CD4-positive, alpha-beta T cell treated with Interleukin-15 for 1 hour (primary cell): ENCODE results near the gene ZNF611.
"Not testable (repeated sequence)": the region's sequence is repeated elsewhere in the genome, so short reads cannot be mapped to it uniquely, and the experiment has no call there.

Source experiments
- DNase-seq: peaks from one replicate; pipeline ENCODE4 v3.0.0-alpha.2; 2020

Gene ZNF611

GRCh38 chr19:52715902-52716301, 18.9 kb downstream of the ZNF611 start:
- DNase-seq: peak; percentile 50

DNA sequence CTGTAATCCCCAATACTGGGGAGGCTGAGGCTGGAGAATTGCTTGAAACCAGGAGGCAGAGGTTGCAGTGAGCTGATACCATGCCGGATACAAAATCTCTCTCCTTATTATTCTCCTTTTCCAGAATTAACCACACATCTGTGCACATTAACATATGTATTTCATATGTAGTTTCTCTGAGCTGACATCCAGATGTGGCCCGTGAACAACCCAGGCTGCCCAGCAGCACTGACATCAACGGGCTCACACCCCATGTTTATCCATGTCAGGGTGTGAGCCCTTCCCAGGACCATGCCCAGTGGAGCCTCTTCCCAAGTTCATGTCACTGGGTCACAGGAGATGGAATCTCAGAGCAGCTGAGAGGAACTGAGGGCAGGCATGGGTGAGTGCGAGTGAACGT, 19.5 kb downstream of the ZNF611 start:
- not testable (repeated sequence) for DNase-seq

DNA sequence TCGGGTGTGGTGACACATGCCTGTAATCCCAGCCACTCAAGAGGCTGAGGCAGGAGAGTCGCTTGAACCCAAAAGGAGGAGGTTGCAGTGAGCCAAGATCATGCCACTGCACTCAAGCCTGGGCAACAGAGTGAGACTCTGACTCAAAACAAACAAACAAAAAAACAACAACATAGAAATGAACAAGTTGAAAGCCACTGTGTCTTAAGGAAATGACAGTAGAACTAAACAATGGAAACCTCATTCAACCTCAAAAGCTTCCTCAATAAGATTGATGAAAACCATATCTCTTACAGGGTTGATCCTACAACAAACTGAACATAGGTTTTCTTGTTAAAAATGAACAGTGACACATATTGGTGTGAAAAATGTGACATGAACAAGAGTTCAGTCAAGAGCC, 21.8 kb downstream of the ZNF611 start:
- DNase-seq: not testable (repeated sequence)

- not testable (repeated sequence) for DNase-seq
These were observed 23.2 kb downstream of the ZNF611 start for GRCh38 chr19:52711661-52712060.

DNA sequence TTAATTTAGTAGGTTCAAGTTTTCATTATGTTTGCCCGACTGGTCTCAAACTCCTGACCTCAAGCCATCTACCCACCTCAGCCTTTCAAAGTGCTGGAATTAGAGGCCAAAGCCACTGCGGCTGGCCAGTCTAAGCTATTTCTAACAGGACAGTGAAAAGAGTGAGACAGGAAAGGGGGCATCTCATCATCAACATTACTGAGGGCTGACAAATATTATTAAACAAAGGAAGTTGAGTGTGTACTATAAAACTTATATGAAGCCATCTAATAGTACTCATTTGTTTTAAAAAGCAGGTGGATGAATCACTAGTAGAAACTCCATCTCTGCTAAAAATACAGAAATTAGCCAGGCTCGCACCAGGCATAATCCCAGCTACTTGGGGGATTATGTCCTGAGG, 24.3 kb downstream of the ZNF611 start:
- DNase-seq: no peak

DNA sequence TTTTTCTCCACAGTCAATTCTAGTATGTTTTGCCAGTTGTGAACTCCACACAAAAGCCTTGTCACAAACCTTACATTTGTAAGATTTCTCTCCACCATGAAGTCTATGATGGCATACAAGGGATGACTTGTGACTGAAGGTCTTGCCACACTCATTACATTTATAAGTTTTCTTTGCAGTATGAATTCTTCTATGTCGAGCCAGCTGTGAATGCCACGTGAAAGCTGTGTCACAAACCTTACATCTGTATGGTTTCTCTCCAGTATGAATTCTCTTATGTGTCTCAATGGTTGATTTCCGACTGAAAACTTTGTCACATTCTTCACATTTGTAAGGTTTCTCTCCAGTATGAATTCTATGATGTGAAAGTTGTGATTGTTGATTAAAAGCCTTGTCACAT, 29.2 kb downstream of the ZNF611 start:
- not testable (repeated sequence) for DNase-seq

DNA sequence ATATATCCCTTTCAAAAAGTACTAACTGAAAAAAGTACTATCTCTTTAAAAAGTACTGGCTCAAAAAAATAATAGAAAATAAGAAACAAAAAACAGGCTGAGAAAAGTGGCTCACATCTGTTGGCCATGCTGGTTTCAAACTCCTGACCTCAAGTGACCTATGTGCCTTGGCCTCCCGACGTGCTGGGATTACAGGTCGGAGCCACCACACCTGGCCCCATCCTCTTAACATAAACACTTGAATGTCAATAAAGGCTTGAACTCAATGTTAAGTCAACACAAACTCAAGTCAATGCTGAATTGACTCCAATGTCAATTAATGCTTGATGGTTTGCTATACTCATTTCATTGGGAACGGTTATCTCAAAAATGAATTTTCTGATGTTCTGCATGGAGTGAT, 30.9 kb downstream of the ZNF611 start:
- DNase-seq: no peak

GRCh38 chr19:52700673-52701072, 34.2 kb downstream of the ZNF611 start:
- DNase-seq: no peak

DNA sequence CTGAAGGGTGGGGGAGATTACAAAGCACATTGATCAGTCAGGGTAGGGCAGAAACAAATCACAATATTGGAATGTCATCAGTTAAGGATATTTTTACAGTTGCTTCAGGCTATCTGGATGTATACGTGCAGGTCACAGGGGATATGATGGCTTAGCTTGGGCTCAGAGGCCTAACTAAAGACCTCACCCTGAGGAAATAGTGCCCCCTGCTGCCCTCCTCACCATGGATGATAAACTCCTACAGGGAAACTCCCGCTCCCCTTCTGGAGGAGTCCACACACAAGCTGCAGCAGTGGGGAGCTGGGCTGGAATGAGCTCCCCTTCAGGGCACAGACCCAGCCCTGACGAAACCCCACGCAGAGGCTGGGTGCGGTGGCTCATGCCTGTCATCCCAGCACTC, 35.3 kb downstream of the ZNF611 start:
- not testable (repeated sequence) for DNase-seq

GRCh38 chr19:52695996-52696395, 38.8 kb downstream of the ZNF611 start:
- DNase-seq: no peak

DNA sequence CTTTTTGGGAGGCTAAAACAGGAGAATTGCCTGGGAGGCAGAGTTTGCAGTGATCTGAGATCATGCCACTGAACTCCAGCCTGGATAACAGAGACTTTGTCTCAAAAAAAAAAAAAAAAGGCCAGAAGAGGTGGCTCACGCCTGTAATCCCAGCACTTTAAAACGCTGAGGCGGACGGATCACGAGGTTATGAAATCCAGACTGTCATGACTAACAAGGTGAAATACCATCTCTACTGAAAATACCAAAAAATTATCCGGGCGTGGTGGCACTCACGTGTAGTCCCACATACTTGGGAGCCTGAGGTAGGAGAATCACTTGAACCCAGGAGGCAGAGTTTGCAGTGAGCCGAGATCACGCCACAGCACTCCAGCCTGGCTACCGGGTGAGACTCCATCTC, 39.9 kb downstream of the ZNF611 start:
- DNase-seq: no peak

DNA sequence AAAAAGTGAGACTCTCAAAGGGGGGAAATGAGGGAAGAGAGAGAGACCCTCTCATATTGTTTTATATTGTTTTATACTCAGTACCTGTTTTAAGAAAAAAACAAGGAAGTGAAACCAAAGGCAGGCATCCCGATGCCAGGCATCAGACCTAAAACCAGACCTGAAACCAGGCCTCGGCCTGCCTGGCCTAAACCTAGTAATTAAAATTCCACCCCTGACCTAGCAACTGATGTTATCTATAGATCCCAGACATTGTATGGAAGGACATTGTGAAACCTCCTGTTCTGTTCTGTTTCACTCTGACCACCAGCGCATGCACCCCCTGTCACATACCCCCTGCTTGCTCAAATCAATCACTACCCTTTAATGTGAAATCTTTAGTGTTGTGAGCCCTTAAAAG, 40.6 kb downstream of the ZNF611 start:
- DNase-seq: not testable (repeated sequence)

- no peak for DNase-seq
These were observed 42.3 kb downstream of the ZNF611 start for GRCh38 chr19:52692431-52693008.

DNA sequence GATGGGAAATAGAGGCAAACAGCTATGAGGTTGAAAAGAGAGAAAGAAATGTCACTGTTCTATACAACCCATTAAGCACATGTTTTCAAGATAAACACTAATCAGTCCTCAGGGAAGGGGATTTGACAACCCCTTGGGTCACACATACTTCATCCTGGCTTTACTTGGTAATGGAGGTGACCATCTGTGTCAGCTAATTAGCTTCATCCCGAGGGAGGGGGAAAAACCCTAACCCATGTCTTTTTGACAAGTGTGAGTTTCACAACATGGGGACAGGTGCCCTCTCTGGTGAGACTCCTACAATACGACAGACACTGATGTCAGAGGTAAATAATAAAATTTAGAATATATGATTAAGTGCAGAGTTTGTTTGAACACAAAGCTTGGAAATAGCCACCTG, 43.1 kb downstream of the ZNF611 start:
- no peak for DNase-seq

DNA sequence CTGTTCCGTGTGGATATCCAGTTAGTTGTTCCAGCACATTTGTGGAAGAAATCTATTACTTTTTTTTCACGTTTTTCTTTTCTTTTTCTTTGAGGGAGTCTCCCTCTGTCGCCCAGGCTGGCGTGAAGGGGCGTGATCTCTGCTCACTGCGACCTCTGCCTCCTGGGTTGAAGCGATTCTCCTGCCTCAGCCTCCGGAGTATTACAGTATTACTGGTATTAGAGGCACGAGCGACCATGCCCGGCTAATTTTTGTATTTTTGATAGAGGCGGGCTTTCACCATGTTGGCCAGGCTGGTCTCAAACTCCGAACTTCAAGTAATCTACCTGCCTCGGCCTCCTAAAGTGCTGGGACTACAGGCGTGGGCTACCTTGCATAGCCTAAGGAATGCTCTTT, 43.6 kb downstream of the ZNF611 start:
- no peak for DNase-seq

DNA sequence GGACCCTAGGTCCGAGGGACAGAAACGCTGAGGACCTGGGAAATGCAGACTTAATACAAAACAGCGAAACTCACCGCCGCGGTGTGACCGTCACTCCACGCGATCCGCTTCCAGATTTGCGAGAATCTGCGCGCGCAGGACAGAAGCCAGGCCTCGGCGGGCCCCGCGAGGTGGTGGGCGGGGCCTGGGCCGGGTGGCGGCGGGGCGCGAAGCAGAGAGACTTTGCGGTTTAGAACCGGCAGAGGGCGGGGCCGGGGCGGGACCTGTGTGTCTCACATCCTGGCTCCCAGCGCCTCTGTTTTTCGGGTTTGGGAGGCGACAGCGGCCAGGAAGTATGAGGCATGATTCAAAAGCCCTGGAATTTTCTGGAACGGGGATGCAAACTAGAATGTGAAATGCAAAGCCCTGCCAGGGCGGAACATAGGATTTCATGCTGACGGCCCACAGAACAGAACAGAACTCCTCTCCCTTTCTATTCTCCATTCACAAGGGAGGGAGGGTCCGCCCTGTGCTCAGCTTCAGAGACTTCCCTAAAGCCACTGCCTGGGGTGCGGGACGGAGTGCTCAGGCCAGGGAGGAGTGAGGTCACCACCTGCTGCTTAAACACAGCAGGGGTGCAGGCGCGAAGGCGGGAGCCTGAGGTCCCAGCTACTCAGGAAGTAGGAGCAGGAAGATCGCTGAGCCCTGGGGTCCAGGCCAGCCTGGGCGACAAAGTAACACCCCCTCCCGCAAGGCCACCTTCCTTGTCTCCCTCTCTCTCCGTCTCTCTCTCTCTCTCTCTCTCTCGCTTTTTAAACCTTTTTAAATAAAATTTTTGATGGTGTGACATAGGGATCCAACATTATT, 44.3 kb downstream of the ZNF611 start:
- DNase-seq: peak; percentile 90

GRCh38 chr19:52689843-52690368, 44.9 kb downstream of the ZNF611 start:
- no peak for DNase-seq

DNA sequence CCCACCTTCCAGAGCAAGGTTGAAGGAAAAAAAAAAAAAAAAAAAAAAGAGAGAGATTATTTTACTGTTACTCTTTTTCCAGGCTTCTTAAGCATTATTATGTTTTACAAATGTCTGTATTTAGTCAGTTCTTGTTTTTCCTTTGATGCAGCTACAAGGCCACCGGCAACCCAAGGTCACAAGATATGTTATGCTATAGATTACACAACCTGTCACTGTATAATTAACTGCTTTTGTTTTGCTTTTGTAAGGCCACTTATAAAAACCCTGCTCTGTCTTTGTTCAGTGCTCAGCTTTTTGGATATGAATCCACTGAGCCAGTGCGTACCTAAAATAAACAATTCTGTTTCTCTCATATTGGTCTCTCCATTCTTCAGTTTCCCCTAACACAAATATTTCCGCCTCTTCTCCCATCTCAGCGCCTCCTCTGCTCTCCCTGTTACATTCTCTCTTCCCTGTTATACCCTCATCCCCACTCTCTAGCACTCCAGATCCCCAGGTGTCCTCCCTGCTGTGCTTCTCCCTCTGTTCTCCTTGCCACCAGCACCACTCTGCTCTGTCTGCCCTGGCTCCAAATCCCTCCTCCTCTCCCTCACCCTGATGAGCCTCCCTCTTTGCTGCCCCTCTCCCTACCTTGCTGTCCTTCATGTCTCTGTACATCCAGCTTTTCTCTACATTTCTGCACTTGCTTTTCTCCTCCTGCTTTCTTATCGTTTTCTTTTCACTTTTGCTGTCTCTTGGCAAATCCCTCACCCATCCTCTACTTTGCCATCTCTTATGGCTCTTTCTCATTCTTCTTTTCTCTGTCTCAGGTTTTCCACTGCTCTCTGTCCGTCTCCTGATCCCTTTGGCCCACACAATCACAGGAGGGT, 45.7 kb downstream of the ZNF611 start:
- DNase-seq: not testable (repeated sequence)

- DNase-seq: no peak
These were observed 46.5 kb downstream of the ZNF611 start for GRCh38 chr19:52688335-52688734.

DNA sequence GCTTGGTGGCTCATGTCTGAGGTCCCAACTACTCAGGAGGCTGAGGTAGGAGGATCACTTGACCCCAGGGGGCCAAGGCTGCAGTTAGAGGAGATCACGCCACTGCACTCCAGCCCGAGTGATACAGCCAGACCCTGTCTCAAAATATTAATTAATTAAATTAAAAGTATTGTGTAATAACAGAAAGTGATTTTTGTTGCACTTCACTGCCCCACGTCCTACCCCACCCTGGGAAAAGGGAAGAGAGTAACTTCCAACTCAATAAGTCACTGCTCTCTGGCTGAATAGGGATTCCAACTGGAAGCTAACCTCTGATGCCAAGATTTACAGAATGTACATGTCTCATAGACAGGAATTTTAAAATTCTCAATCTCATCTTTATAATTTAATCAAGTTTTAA, 47.2 kb downstream of the ZNF611 start:
- DNase-seq: no peak

DNA sequence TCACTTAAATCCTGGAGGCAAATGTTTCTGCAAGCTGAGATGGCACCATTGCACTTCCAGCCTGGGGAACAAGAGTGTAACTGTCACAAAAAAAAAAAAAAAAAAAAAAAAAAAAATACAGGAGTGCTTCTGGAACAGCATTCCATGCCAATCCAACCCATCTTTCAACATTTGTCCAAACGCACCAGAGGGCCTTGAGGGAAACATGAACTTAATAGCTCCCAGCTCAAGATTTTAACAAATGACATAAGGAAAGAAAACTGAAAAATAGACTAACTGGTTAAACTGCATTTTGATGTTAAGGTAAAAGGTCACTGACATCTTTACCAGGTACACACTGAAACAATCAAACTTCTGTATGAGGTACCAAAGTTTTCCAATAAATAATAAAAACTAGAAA, 49.0 kb downstream of the ZNF611 start:
- DNase-seq: no peak

DNA sequence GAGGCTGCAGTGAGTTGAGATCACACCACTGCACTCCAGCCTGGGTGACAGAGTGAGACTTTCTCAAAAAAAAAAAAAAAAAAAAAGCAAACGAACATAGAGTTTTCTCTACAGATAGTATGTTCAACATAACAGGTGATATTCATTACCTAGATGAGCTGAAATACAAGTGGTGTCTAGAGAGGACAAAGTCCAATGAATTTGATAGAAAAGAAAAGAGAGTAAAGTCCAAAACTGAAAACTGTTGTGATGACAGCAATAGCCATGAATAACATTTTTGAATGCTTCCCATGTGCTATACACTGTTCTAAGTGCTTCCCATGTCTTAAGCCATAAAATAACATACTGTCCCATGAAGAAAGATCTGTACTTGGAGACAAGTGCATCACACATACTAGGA, 53.6 kb downstream of the ZNF611 start:
- not testable (repeated sequence) for DNase-seq

DNA sequence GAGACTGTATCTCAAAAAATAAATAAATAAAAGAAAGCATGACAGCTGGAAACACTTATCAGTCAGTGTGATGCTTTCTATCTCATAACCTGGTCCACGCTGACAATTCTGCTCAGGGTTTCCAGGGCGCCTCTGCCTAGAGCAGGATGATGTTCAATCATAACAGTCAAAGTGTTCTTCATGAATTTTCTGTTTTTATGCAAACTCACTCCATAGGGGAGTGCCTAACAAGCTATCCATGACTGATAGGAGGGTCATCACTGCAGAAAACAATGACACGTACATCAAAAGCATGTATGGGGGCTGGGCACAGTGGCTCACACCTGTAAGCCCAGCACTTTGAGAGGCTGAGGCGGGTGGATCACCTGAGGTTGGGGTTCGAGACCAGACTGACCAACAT, 55.2 kb downstream of the ZNF611 start:
- DNase-seq: no peak
